SU-DHL-6 (cell line): ENCODE measurements around the gene RANBP17.

Experiments
- H2AFZ ChIP-seq: fragments of 200-600 bp; sonication (generic); 2 replicates; pipeline ENCODE4 v1.6.1; 2014; ENCODE audit warnings: low read depth, mild to moderate bottlenecking, moderate library complexity, mixed read lengths, antibody characterized with exemption, low read length; ENCODE audit not compliant: severe bottlenecking
- H3F3A ChIP-seq: fragments of 200-600 bp; shearing (Covaris generic); 2 replicates; pipeline ENCODE4 v1.6.0; 2016; ENCODE audit warnings: antibody characterized with exemption, mild to moderate bottlenecking; ENCODE audit not compliant: insufficient read depth
- H3K27ac ChIP-seq: fragments of 200-600 bp; sonication (generic); 2 replicates; pipeline ENCODE4 v1.5.1; 2016; ENCODE audit warnings: low read depth, mild to moderate bottlenecking, low read length, moderate library complexity, mixed read lengths
- H3K27me3 ChIP-seq: fragments of 200-600 bp; sonication (generic), shearing (Covaris generic); 2 replicates; pipeline ENCODE4 v1.6.0; 2014; ENCODE audit warnings: mild to moderate bottlenecking, low read length
- H3K36me3 ChIP-seq: fragments of 200-600 bp; sonication (generic); 2 replicates; pipeline ENCODE4 v1.6.1; 2014; ENCODE audit warnings: mild to moderate bottlenecking, low read length, mixed read lengths
- H3K4me2 ChIP-seq: fragments of 300-600, 200-600 bp; shearing (Covaris generic), sonication (generic); 2 replicates; pipeline ENCODE4 v1.6.0; 2014; ENCODE audit warnings: low read length, low read depth, mild to moderate bottlenecking; ENCODE audit not compliant: poor library complexity, severe bottlenecking
- H3K4me3 ChIP-seq: fragments of 200-600 bp; sonication (generic); 2 replicates; pipeline ENCODE4 v1.5.1; 2014; ENCODE audit warnings: antibody characterized with exemption, low read length, mild to moderate bottlenecking, mixed read lengths; ENCODE audit not compliant: insufficient read depth, poor library complexity, severe bottlenecking
- H3K79me2 ChIP-seq: fragments of 200-600 bp; sonication (generic); 2 replicates; pipeline ENCODE4 v1.6.1; 2014; ENCODE audit warnings: mild to moderate bottlenecking, low read length, moderate library complexity; ENCODE audit not compliant: insufficient read depth
- H3K9ac ChIP-seq: fragments of 200-600 bp; sonication (generic); 2 replicates; pipeline ENCODE4 v1.7.0; 2014; ENCODE audit warnings: mild to moderate bottlenecking, low read length
- H3K9me2 ChIP-seq: fragments of 200-600 bp; sonication (generic); replicated peaks from 2 replicates; pipeline ENCODE4 v1.6.1; 2014; ENCODE audit warnings: low read length; ENCODE audit not compliant: insufficient read depth
- H3K9me3 ChIP-seq: fragments of 200-600 bp; sonication (generic); 2 replicates; pipeline ENCODE4 v1.6.1; 2014; ENCODE audit warnings: low read length, mixed read lengths; ENCODE audit not compliant: insufficient read depth
- H4K20me1 ChIP-seq: fragments of 200-600 bp; sonication (generic); 2 replicates; pipeline ENCODE4 v1.6.1; 2014; ENCODE audit warnings: low read depth, mild to moderate bottlenecking, antibody characterized with exemption, low read length, moderate library complexity, mixed read lengths
- CTCF ChIP-seq: fragments of 200-600 bp; sonication (generic); IDR thresholded peaks from one replicate; pipeline ENCODE4 v1.5.1; 2017; ENCODE audit warnings: antibody characterized with exemption, mild to moderate bottlenecking, low read length, moderate library complexity; ENCODE audit not compliant: insufficient read depth, poor library complexity, severe bottlenecking
- EZH2phosphoT487 ChIP-seq: fragments of 200-600 bp; sonication (generic), shearing (Covaris generic); conservative IDR thresholded peaks from 2 replicates; pipeline ENCODE4 v1.6.1; 2018; ENCODE audit warnings: mild to moderate bottlenecking, antibody characterized with exemption, low read length, moderate library complexity, mixed read lengths

RANBP17 gene

GRCh38 chr5:171192111-171192510 is 330.3 kb downstream of the RANBP17 start:
- TF ChIP-seq CTCF = no peak
- TF ChIP-seq EZH2phosphoT487 = no peak

DNA sequence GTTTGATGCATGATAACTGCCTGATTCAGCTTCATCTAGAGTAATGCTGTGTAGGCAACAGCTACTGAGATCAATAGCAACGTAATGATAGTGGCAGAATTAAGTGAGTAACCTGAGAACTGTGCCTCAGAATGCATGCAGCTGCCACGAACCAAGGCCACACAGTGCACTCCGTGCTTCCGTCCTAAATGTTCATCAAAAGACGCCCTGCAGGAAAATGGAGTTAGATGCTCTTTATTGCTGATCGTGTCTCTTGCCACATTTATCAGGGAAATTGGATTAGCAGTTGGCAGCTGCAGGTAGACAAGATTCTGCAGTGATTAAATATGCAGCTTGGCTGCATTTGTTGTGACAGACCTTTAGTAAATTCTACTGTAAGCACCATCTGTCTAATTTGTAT is 339.5 kb downstream of the RANBP17 start:
- no peak overlapping the region for H3K4me2 ChIP-seq
- no peaks in the 10 kb centered on the region for H3F3A ChIP-seq
- H3K9ac ChIP-seq = no peak overlapping the region
- H3K4me3 ChIP-seq = no peak overlapping the region
- no peaks in the 10 kb centered on the region for H3K9me2 ChIP-seq
- H3K27ac ChIP-seq = no peak overlapping the region
- H3K36me3 ChIP-seq = no peaks in the 10 kb centered on the region
- H3K27me3 ChIP-seq = no peaks in the 10 kb centered on the region
- no peaks in the 10 kb centered on the region for H4K20me1 ChIP-seq
- no peak overlapping the region for H2AFZ ChIP-seq
- H3K79me2 ChIP-seq = no peaks in the 10 kb centered on the region
- TF ChIP-seq CTCF = no peak
- TF ChIP-seq EZH2phosphoT487 = no peak
- no peaks in the 10 kb centered on the region for H3K9me3 ChIP-seq

More at GRCh38 chr5:171192111-171192510, 330.3 kb downstream of the RANBP17 start:
- no peaks in the 10 kb centered on the region for H3F3A ChIP-seq
- H4K20me1 ChIP-seq = no peaks in the 10 kb centered on the region
- no peaks in the 10 kb centered on the region for H3K36me3 ChIP-seq
- H3K9me3 ChIP-seq = no peaks in the 10 kb centered on the region
- no peak overlapping the region for H3K4me3 ChIP-seq
- no peak overlapping the region for H2AFZ ChIP-seq
- H3K79me2 ChIP-seq = no peaks in the 10 kb centered on the region
- no peak overlapping the region for H3K27ac ChIP-seq
- no peaks in the 10 kb centered on the region for H3K9me2 ChIP-seq
- H3K27me3 ChIP-seq = no peaks in the 10 kb centered on the region
- H3K9ac ChIP-seq = no peak overlapping the region
- no peak overlapping the region for H3K4me2 ChIP-seq

- no peak overlapping the region for H2AFZ ChIP-seq
- TF ChIP-seq CTCF = no peak
- TF ChIP-seq EZH2phosphoT487 = no peak
- H3K4me2 ChIP-seq = no peak overlapping the region
- H3F3A ChIP-seq = no peaks in the 10 kb centered on the region
- no peaks in the 10 kb centered on the region for H3K9me2 ChIP-seq
- H3K4me3 ChIP-seq = no peak overlapping the region
- H3K36me3 ChIP-seq = no peaks in the 10 kb centered on the region
- H3K9ac ChIP-seq = no peak overlapping the region
- H3K27ac ChIP-seq = no peak overlapping the region
- H3K79me2 ChIP-seq = no peaks in the 10 kb centered on the region
- H3K9me3 ChIP-seq = no peaks in the 10 kb centered on the region
- H4K20me1 ChIP-seq = no peaks in the 10 kb centered on the region
- H3K27me3 ChIP-seq = no peaks in the 10 kb centered on the region
Observed at GRCh38 chr5:171205375-171205774, 343.6 kb downstream of the RANBP17 start.
